Measurements from ENCODE around the gene PLCH1. TPM values are rescaled to one million over a fixed set of nuclear protein-coding genes. Genes with fewer than 3 reads are reported as not detected.

Gene PLCH1
- total and polyA plus RNA-seq, 2 donors (not counting 1 experiment from before 2014, with no cell fraction given) = 0.27 TPM; not detected in 1

DNA sequence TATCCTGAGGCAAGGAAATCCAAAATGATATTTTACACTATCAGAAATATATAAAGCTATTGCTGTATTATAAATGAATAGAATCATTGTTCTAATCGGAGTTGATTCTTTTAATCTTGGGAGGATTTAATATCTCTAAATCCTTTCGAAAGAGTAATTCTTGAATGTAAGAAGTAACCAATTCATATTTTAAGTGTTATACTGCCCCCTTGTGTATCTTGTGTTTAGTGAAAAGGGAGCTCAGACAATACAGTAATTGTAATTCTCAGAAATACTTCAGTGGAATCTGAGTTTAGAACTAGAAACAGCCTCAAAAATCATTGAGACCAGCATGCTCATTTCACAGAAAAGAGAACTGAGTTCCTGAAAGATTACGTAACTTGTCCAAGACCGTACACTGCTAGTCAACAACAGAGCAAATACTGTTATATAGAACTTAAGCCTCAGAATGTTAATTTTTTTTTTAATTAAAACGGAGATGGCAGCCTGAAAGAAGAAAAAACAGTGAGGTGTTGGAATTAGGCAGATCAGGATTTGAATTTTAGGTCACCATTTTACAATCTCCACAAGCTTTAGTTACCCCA, 42.9 kb downstream of the PLCH1 start:
- H3K4me2 ChIP-seq (replicated peaks; ENCODE audit: low read depth, low read length, poor library complexity, severe bottlenecking) = no peak overlapping the region
- DNase-seq (peak; percentile 60), ATAC-seq (ENCODE audit: low read depth) (no peak)
- no peaks in the 10 kb centered on the region for H3K4me1 ChIP-seq (ENCODE audit: control insufficient read depth in 2 of 2, insufficient read depth in 2 of 2, low read length in 2 of 2)
- WGBS (ENCODE audit: insufficient coverage) = no CpG with 5 or more reads among the region's 5 CpGs
- ChIA-PET CTCF (interaction anchor here (0.5 to 4.2 kb wide), 24 partner anchors 8 to 1509 kb away, joined by 3 to 70 read pairs (median 4); partner anchors contain the start of genes C3orf33 and GMPS), POLR2A (no interaction called here)
- H3K27me3 ChIP-seq (replicated peaks in 1 of 4; ENCODE audit: control extremely low read depth in 1 of 4, control insufficient read depth in 3 of 4, insufficient read depth in 4 of 4, low read length in 3 of 4) = peaks cover 0 to 3% (median 0%) of the 10 kb centered on the region in 4 experiments
- H3K9me3 ChIP-seq (ENCODE audit: control extremely low read depth in 1 of 3, control insufficient read depth in 2 of 3, insufficient read depth in 1 of 3, low read length in 2 of 3) = no peaks in the 10 kb centered on the region
- no peak overlapping the region for H3K4me3 ChIP-seq (ENCODE audit: control extremely low read depth in 1 of 5, extremely low read depth in 1 of 5, insufficient read depth in 1 of 5, low read depth in 2 of 5, low read length in 4 of 5)
- no peaks in the 10 kb centered on the region for H3K4me1 Mint-ChIP-seq
- H2AFZ ChIP-seq (ENCODE audit: insufficient read depth, low read depth, low read length, poor library complexity, severe bottlenecking) = no peak overlapping the region
- intact Hi-C loops (cut with micrococcal nuclease) = loop anchor here (1.0 kb wide), 1 partner anchor 349 kb away; no protein-coding TSS in a partner anchor
- peak; percentile 89 for TF ChIP-seq CTCF (IDR thresholded peaks at IDR 0.05)
- no peak for TF ChIP-seq EZH2 (IDR thresholded peaks at IDR 0.05; ENCODE audit: borderline replicate concordance, insufficient read depth, low read depth, low read length, poor library complexity, severe bottlenecking)
- H3K4me3 Mint-ChIP-seq = no peak overlapping the region
- H3K27me3 Mint-ChIP-seq = peaks cover 7% of the 10 kb centered on the region
- H3K36me3 ChIP-seq (replicated peaks in 1 of 2; ENCODE audit: control extremely low read depth in 1 of 2, control insufficient read depth in 1 of 2, extremely low read depth in 1 of 2, insufficient read depth in 2 of 2, low read length in 1 of 2) = no peaks in the 10 kb centered on the region
- no peaks in the 10 kb centered on the region for H3K9me3 Mint-ChIP-seq (ENCODE audit: insufficient read depth)
- H3K9ac ChIP-seq (ENCODE audit: low read length) = no peak overlapping the region
- H4K20me1 ChIP-seq (ENCODE audit: control insufficient read depth, insufficient read depth, low read length, poor library complexity, severe bottlenecking) = no peaks in the 10 kb centered on the region
- no peak overlapping the region for H3K27ac ChIP-seq (ENCODE audit: low read length in 2 of 2)
- no peak overlapping the region for H3K27ac Mint-ChIP-seq
- H3K79me2 ChIP-seq (ENCODE audit: control insufficient read depth, insufficient read depth, low read length) = no peaks in the 10 kb centered on the region

- DNase-seq (no peak), ATAC-seq (ENCODE audit: low read depth) (no peak)
- H3K9me3 ChIP-seq (ENCODE audit: control extremely low read depth in 1 of 3, control insufficient read depth in 2 of 3, insufficient read depth in 1 of 3, low read length in 2 of 3) = no peaks in the 10 kb centered on the region
- H4K20me1 ChIP-seq (ENCODE audit: control insufficient read depth, insufficient read depth, low read length, poor library complexity, severe bottlenecking) = no peaks in the 10 kb centered on the region
- ChIA-PET POLR2A (no interaction called here), CTCF (interaction anchor here (1.0 to 1.3 kb wide), 2 partner anchors 11 to 18 kb away, joined by 3 read pairs; no protein-coding TSS in a partner anchor)
- Mint-ChIP-seq H3K9me3 (ENCODE audit: insufficient read depth) (no peaks in the 10 kb centered on the region), H3K4me3 (no peak overlapping the region), H3K4me1 (no peaks in the 10 kb centered on the region), H3K27me3 (no peaks in the 10 kb centered on the region), H3K27ac (no peak overlapping the region)
- no peak overlapping the region for H2AFZ ChIP-seq (ENCODE audit: insufficient read depth, low read depth, low read length, poor library complexity, severe bottlenecking)
- intact Hi-C loops (cut with micrococcal nuclease) = no loop called here
- no peaks in the 10 kb centered on the region for H3K79me2 ChIP-seq (ENCODE audit: control insufficient read depth, insufficient read depth, low read length)
- 90% methylated on average over 1 of the region's 2 CpGs for WGBS (ENCODE audit: insufficient coverage)
- no peak overlapping the region for H3K9ac ChIP-seq (ENCODE audit: low read length)
- no peaks in the 10 kb centered on the region for H3K27me3 ChIP-seq (replicated peaks in 1 of 4; ENCODE audit: control extremely low read depth in 1 of 4, control insufficient read depth in 3 of 4, insufficient read depth in 4 of 4, low read length in 3 of 4)
- H3K4me2 ChIP-seq (replicated peaks; ENCODE audit: low read depth, low read length, poor library complexity, severe bottlenecking) = no peak overlapping the region
- H3K4me3 ChIP-seq (ENCODE audit: control extremely low read depth in 1 of 5, extremely low read depth in 1 of 5, insufficient read depth in 1 of 5, low read depth in 2 of 5, low read length in 4 of 5) = no peak overlapping the region
- H3K36me3 ChIP-seq (replicated peaks in 1 of 2; ENCODE audit: control extremely low read depth in 1 of 2, control insufficient read depth in 1 of 2, extremely low read depth in 1 of 2, insufficient read depth in 2 of 2, low read length in 1 of 2) = no peaks in the 10 kb centered on the region
- no peaks in the 10 kb centered on the region for H3K4me1 ChIP-seq (ENCODE audit: control insufficient read depth in 2 of 2, insufficient read depth in 2 of 2, low read length in 2 of 2)
- no peak for TF ChIP-seq CTCF (IDR thresholded peaks at IDR 0.05)
- no peak for TF ChIP-seq EZH2 (IDR thresholded peaks at IDR 0.05; ENCODE audit: borderline replicate concordance, insufficient read depth, low read depth, low read length, poor library complexity, severe bottlenecking)
- no peak overlapping the region for H3K27ac ChIP-seq (ENCODE audit: low read length in 2 of 2)
Measured at GRCh38 chr3:155697542-155697941, 47.3 kb downstream of the PLCH1 start.

All from B cell (primary cell).